Caco-2 (cell line): Measurements from ENCODE around the gene ST6GAL1. TPM values are rescaled to one million over a fixed set of nuclear protein-coding genes. Genes with fewer than 3 reads are reported as not detected.
"Not testable (repeated sequence)": the region's sequence is repeated elsewhere in the genome, so short reads cannot be mapped to it uniquely, and the experiment has no call there.

Source experiments
- BruUV-seq: library from RNA; stranded (reverse); fragments of 400-500 nt; replicated peaks from 2 replicates; lab custom pipeline; 2021; lab: Mats Ljungman, UMichigan
- CTCF ChIA-PET: fragments of 300-600 bp; sonication (Branson Sonifier 250); formaldehyde crosslinking; loops from one replicate; lab custom pipeline; 2022; ENCODE audit warnings: antibody characterized with exemption; lab: Charles Lee
- POLR2A ChIA-PET: fragments of 300-600 bp; sonication (Branson Sonifier 250); formaldehyde crosslinking; loops from one replicate; lab custom pipeline; 2022; ENCODE audit warnings: antibody characterized with exemption; lab: Charles Lee
- DNase-seq, 2 experiments: peaks; one replicate each; pipeline versions ENCODE4 v3.0.0 to v3.0.0-alpha.2; 2020 to 2022
- H3K27me3 ChIP-seq: replicated peaks from 2 replicates; pipeline ENCODE4 v1.6.0; 2011; ENCODE audit warnings: low read length; ENCODE audit not compliant: control insufficient read depth, insufficient read depth
- H3K36me3 ChIP-seq: 2 replicates; pipeline ENCODE4 v1.5.1; 2011; ENCODE audit warnings: low read length; ENCODE audit not compliant: control insufficient read depth, insufficient read depth
- H3K4me1 ChIP-seq: fragments of 250-450 bp; sonication (Bioruptor Pico); 2 replicates; pipeline ENCODE4 v1.5.1; 2020; ENCODE audit warnings: mild to moderate bottlenecking
- H3K4me3 ChIP-seq: 2 replicates; pipeline ENCODE4 v1.5.1; 2011; ENCODE audit warnings: low read depth, mild to moderate bottlenecking, control low read depth, low read length
- H3K9me3 ChIP-seq: fragments of 250-450 bp; sonication (Bioruptor Pico); 2 replicates; pipeline ENCODE4 v1.5.1; 2020; ENCODE audit warnings: mild to moderate bottlenecking, moderate library complexity
- H3K27ac Mint-ChIP-seq: one replicate; pipeline ENCODE4 v1.8.0; 2022; ENCODE audit warnings: mixed read lengths; ENCODE audit not compliant: unreplicated experiment
- H3K27me3 Mint-ChIP-seq: one replicate; pipeline ENCODE4 v1.8.0; 2022; ENCODE audit warnings: mixed read lengths; ENCODE audit not compliant: insufficient read depth, unreplicated experiment
- H3K36me3 Mint-ChIP-seq: one replicate; pipeline ENCODE4 v1.8.0; 2022; ENCODE audit warnings: mild to moderate bottlenecking, mixed read lengths; ENCODE audit not compliant: insufficient read depth, unreplicated experiment
- H3K4me1 Mint-ChIP-seq: one replicate; pipeline ENCODE4 v1.8.0; 2022; ENCODE audit warnings: low read depth, mixed read lengths; ENCODE audit not compliant: unreplicated experiment
- H3K4me3 Mint-ChIP-seq: one replicate; pipeline ENCODE4 v1.8.0; 2022; ENCODE audit warnings: mild to moderate bottlenecking, moderate library complexity, mixed read lengths; ENCODE audit not compliant: unreplicated experiment
- H3K9me3 Mint-ChIP-seq: one replicate; pipeline ENCODE4 v1.8.0; 2022; ENCODE audit warnings: mixed read lengths; ENCODE audit not compliant: unreplicated experiment
- intact Hi-C: fragments of 100-400 bp; cut with micrococcal nuclease; formaldehyde crosslinking; loops from one replicate; pipeline ENCODE4 v1.10.0; 2022; ENCODE audit not compliant: unreplicated experiment
- total RNA-seq: library from RNA; stranded (reverse); gene quantifications from 2 replicates; pipeline ENCODE4 v1.2.3, GENCODE V29; 2022
- TF ChIP-seq, protein P1 (sequence below), 2 experiments: fragments of 200-600 bp in 1 of 2; IDR thresholded peaks; 1 replicate in 1 of 2; 2 replicates in 1 of 2; pipeline versions ENCODE4 v1.5.1 to v1.8.0; 2011 to 2022; ENCODE audit warnings: antibody characterized with exemption in 1 of 2, control low read depth in 1 of 2, inconsistent platforms in 1 of 2, low read depth in 1 of 2, low read length in 1 of 2, mild to moderate bottlenecking in 1 of 2, moderate library complexity in 1 of 2; ENCODE audit not compliant: insufficient read depth in 1 of 2, severe bottlenecking in 1 of 2, unreplicated experiment in 1 of 2

Gene ST6GAL1
- total RNA-seq, 1 experiment from 2014 or later = 34.6 TPM

DNA sequence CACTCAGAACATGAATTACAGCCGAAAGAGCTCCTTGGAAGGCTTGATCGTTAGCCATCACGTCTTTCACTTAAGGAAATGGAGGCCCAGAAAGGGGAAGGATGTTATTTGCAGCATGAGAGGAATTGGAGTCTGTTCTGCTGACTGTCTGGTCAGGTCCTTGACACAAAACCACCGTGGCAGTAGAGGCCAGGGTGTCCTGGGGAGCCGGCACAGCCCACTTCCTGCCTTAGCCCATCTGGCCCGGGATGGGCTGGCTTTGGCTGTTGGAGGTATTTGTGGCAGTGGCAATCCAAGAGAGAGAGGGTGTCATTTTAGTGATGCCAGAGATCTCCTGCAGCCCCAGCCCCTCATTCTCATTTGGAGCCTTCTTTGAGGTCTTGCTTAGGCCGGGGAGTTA, 37.4 kb downstream of the ST6GAL1 start:
- no peaks in the 10 kb centered on the region for H3K4me1 ChIP-seq
- Mint-ChIP-seq H3K9me3 (no peaks in the 10 kb centered on the region), H3K4me1 (no peaks in the 10 kb centered on the region), H3K27ac (no peak overlapping the region), H3K27me3 (no peaks in the 10 kb centered on the region), H3K36me3 (peaks cover 11% of the 10 kb centered on the region), H3K4me3 (no peak overlapping the region)
- intact Hi-C loops = no loop called here
- H3K27me3 ChIP-seq = no peaks in the 10 kb centered on the region
- no TSS peak for BruUV-seq
- POLR2A ChIA-PET = no interaction called here
- TF ChIP-seq, protein P1, sequence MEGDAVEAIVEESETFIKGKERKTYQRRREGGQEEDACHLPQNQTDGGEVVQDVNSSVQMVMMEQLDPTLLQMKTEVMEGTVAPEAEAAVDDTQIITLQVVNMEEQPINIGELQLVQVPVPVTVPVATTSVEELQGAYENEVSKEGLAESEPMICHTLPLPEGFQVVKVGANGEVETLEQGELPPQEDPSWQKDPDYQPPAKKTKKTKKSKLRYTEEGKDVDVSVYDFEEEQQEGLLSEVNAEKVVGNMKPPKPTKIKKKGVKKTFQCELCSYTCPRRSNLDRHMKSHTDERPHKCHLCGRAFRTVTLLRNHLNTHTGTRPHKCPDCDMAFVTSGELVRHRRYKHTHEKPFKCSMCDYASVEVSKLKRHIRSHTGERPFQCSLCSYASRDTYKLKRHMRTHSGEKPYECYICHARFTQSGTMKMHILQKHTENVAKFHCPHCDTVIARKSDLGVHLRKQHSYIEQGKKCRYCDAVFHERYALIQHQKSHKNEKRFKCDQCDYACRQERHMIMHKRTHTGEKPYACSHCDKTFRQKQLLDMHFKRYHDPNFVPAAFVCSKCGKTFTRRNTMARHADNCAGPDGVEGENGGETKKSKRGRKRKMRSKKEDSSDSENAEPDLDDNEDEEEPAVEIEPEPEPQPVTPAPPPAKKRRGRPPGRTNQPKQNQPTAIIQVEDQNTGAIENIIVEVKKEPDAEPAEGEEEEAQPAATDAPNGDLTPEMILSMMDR (IDR thresholded peaks at IDR 0.05; ENCODE audit: insufficient read depth in 1 of 2, low read depth in 1 of 2, low read length in 1 of 2, severe bottlenecking in 1 of 2, unreplicated experiment in 1 of 2) = no peak
- H3K9me3 ChIP-seq = no peaks in the 10 kb centered on the region
- CTCF ChIA-PET = no interaction called here
- peaks cover 2% of the 10 kb centered on the region for H3K36me3 ChIP-seq
- no peak for DNase-seq
- no peak overlapping the region for H3K4me3 ChIP-seq

DNA sequence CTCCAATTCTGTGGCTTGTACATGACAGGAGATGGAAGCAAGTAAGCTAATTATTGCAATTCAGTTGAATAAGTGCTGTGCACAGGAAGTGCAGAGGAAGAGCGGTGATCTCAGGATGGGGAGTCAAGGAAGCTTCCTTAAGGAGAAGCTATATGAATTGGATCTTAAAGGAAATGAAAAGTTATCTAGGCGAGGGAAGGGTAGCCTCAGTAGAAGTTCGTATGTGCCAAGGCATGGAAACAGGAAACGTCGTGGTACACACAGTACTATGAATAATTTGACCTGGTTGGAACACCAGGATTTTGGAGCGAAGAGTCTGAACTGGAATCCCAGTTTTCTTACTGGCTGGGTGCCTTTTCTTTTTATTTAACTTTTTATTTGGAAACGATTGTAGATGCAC, 39.3 kb downstream of the ST6GAL1 start:
- Histone ChIP-seq H3K4me3 (no peak overlapping the region), H3K4me1 (no peaks in the 10 kb centered on the region), H3K36me3 (peaks cover 3% of the 10 kb centered on the region), H3K27me3 (no peaks in the 10 kb centered on the region), H3K9me3 (no peaks in the 10 kb centered on the region)
- peaks cover 11% of the 10 kb centered on the region for H3K36me3 Mint-ChIP-seq
- no peaks in the 10 kb centered on the region for H3K4me1 Mint-ChIP-seq
- no peak for DNase-seq
- TF ChIP-seq, protein P1 (IDR thresholded peaks at IDR 0.05; ENCODE audit: insufficient read depth in 1 of 2, low read depth in 1 of 2, low read length in 1 of 2, severe bottlenecking in 1 of 2, unreplicated experiment in 1 of 2) = no peak
- no peak overlapping the region for H3K4me3 Mint-ChIP-seq
- ChIA-PET CTCF (no interaction called here), POLR2A (no interaction called here)
- no peaks in the 10 kb centered on the region for H3K9me3 Mint-ChIP-seq
- intact Hi-C loops = no loop called here
- no peak overlapping the region for H3K27ac Mint-ChIP-seq
- BruUV-seq = no TSS peak
- no peaks in the 10 kb centered on the region for H3K27me3 Mint-ChIP-seq

DNA sequence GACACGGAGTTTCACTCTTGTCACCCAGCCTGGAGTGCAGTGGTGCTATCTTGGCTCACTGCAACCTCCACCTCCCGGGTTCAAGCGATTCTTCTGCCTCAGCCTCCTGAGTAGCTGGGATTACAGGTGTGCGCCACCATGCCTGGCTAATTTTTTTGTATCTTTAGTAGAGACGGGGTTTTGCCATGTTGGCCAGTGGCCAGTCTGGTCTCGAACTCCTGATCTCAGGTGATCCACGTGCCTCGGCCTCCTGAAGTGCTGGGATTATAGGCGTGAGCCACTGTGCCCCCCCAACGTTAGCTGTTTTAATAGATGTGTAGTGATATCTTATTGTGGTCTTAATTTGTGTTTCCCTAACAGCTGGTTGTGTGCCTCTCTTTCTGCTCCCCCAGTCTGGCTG, 40.8 kb downstream of the ST6GAL1 start:
- H3K4me3 Mint-ChIP-seq, H3K27me3 ChIP-seq, intact Hi-C loops, H3K27me3 Mint-ChIP-seq, CTCF ChIA-PET, H3K4me1 ChIP-seq, H3K36me3 ChIP-seq, H3K27ac Mint-ChIP-seq, BruUV-seq, H3K4me3 ChIP-seq, H3K4me1 Mint-ChIP-seq, DNase-seq, H3K9me3 ChIP-seq, POLR2A ChIA-PET, H3K9me3 Mint-ChIP-seq: not testable (repeated sequence)
- peaks cover 11% of the 10 kb centered on the region for H3K36me3 Mint-ChIP-seq

DNA sequence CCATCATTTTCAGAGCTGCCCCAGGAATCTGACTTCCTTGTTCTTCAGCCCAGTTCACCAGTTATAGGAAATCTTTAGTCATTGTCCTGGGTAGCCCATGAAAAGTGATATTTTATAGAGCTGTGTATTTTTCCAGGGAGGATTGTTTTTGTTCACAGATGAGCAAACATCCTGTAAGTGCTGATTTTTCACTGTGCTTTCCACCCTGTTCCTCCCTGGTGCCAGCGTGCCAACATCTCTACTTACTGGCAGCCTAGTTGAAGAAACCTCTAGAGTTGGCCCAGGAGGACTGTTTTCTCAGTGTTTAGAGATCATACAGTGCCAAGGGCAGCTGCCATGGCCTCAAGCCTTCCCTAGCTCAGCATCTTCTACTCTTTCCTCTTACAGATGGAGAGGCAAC, 41.3 kb downstream of the ST6GAL1 start:
- BruUV-seq = no TSS peak
- no peak for DNase-seq
- Histone ChIP-seq H3K36me3 (peaks cover 3% of the 10 kb centered on the region), H3K27me3 (no peaks in the 10 kb centered on the region), H3K9me3 (no peaks in the 10 kb centered on the region), H3K4me1 (no peaks in the 10 kb centered on the region), H3K4me3 (no peak overlapping the region)
- TF ChIP-seq, protein P1 (IDR thresholded peaks at IDR 0.05; ENCODE audit: insufficient read depth in 1 of 2, low read depth in 1 of 2, low read length in 1 of 2, severe bottlenecking in 1 of 2, unreplicated experiment in 1 of 2) = no peak
- no peaks in the 10 kb centered on the region for H3K27me3 Mint-ChIP-seq
- H3K36me3 Mint-ChIP-seq = peaks cover 11% of the 10 kb centered on the region
- POLR2A ChIA-PET = no interaction called here
- no peak overlapping the region for H3K27ac Mint-ChIP-seq
- CTCF ChIA-PET = no interaction called here
- H3K4me1 Mint-ChIP-seq = no peaks in the 10 kb centered on the region
- H3K9me3 Mint-ChIP-seq = no peaks in the 10 kb centered on the region
- H3K4me3 Mint-ChIP-seq = no peak overlapping the region
- intact Hi-C loops = no loop called here
